ENCODE data around the gene KRT81.

GRCh38 chr12:52323416-52324152 lies 32.2 kb upstream of the KRT81 start:
- TF ChIP-seq CTCF (IDR thresholded peaks at IDR 0.05) = no peak
- no peak for TF ChIP-seq POLR2A (IDR thresholded peaks at IDR 0.05)

All from breast epithelium (tissue), 3 donors.